ENCODE results near the gene SLC38A5. TPM values are rescaled to one million over a fixed set of nuclear protein-coding genes. Genes with fewer than 3 reads are reported as not detected.

SLC38A5 gene
- polyA plus RNA-seq, 1 of the 3 experiments (the other 2 are of a cell fraction), result 0.33 TPM

GRCh38 chrX:48476919-48477318, 6.9 kb upstream of the SLC38A5 start:
- no peaks in the 10 kb centered on the region for H3K9me2 ChIP-seq
- H3K4me3 ChIP-seq (ENCODE audit: low read depth in 2 of 2, low read length in 1 of 2), result peak overlapping the region; percentile 70 to 82
- H3K27ac ChIP-seq (ENCODE audit: low read depth in 2 of 2, low read length in 1 of 2), result no peak overlapping the region
- POLR2A ChIA-PET, result no interaction called here
- peaks cover 32% of the 10 kb centered on the region for H3K79me2 ChIP-seq (ENCODE audit: insufficient read depth)
- H3K27me3 ChIP-seq (ENCODE audit: insufficient read depth), result no peaks in the 10 kb centered on the region; the same call in 1 of the 2 replicates
- H2AFZ ChIP-seq (ENCODE audit: low read depth), result no peak overlapping the region
- H3F3A ChIP-seq (replicated peaks; ENCODE audit: insufficient read depth), result no peaks in the 10 kb centered on the region
- peaks cover 3% of the 10 kb centered on the region; the same call in 1 of the 2 replicates for H4K20me1 ChIP-seq (ENCODE audit: insufficient read depth)
- 42% methylated on average over 4 of the region's 4 CpGs for WGBS (ENCODE audit: low lambda C conversion rate)
- TF ChIP-seq TAF1 (IDR thresholded peaks at IDR 0.05; ENCODE audit: borderline replicate concordance, low read depth, low read length) (no peak), SMC3 (IDR thresholded peaks at IDR 0.05; ENCODE audit: low read depth, low read length) (no peak), CTCF (IDR thresholded peaks at IDR 0.05) (no peak), RXRA (IDR thresholded peaks at IDR 0.05; ENCODE audit: borderline replicate concordance, low read depth) (no peak), CHD2 (IDR thresholded peaks at IDR 0.05; ENCODE audit: low read length, partially characterized antibody) (no peak), IRF3 (IDR thresholded peaks at IDR 0.05; ENCODE audit: low read depth, low read length) (no peak), NRF1 (IDR thresholded peaks at IDR 0.05; ENCODE audit: low read depth, low read length) (no peak), MXI1 (IDR thresholded peaks at IDR 0.05; ENCODE audit: low read depth, low read length) (no peak), USF1 (IDR thresholded peaks at IDR 0.05; ENCODE audit: borderline replicate concordance, low read depth) (no peak), ELF1 (IDR thresholded peaks at IDR 0.05) (no peak), NFIC (IDR thresholded peaks at IDR 0.05; ENCODE audit: borderline replicate concordance) (no peak), EP300 (IDR thresholded peaks at IDR 0.05; ENCODE audit: borderline replicate concordance in 1 of 2, low read depth in 1 of 2, low read length in 1 of 2) (no peak), JUND (IDR thresholded peaks at IDR 0.05) (no peak)
- H3K4me1 ChIP-seq (ENCODE audit: control insufficient read depth in 1 of 2, insufficient read depth in 2 of 2, low read depth in 1 of 2, low read length in 1 of 2), result peaks cover 0 to 4% of the 10 kb centered on the region in 2 experiments; a peak in 1 of 4 replicates
- H3K36me3 ChIP-seq (replicated peaks in 1 of 2; ENCODE audit: control insufficient read depth in 1 of 2, insufficient read depth in 2 of 2, low read length in 1 of 2), result no peaks in the 10 kb centered on the region
- CTCF ChIA-PET, result no interaction called here
- H3K9ac ChIP-seq, result peak overlapping the region; percentile 85
- H3K4me2 ChIP-seq, result peak overlapping the region; percentile 62
- H3K9me3 ChIP-seq, result no peaks in the 10 kb centered on the region
- DNase-seq, result no peak

Data from SK-N-SH (cell line).